Spleen (tissue), 7 donors: ENCODE measurements around the gene GTF2A1.

ENCODE experiments used
- CTCF ChIP-seq, 11 experiments: fragments of 200-600 bp in 7 of 11; fragments of 450-650 bp in 4 of 11; sonication (generic) in 4 of 11; IDR thresholded peaks in 8 of 11; conservative IDR thresholded peaks in 3 of 11; 1 replicate in 7 of 11; 2 replicates in 4 of 11; pipeline versions ENCODE4 v1.4.0 to v1.8.0; 2016 to 2021; ENCODE audit warnings: antibody characterized with exemption in 11 of 11, inconsistent platforms in 4 of 11, mild to moderate bottlenecking in 1 of 11
- POLR2A ChIP-seq, 3 donors: fragments of 450-650 bp; IDR thresholded peaks; one replicate each; pipeline ENCODE4 v1.5.1; 2017; ENCODE audit warnings: antibody characterized with exemption in 3 of 3, mild to moderate bottlenecking in 1 of 3
- donor health status: DM: no; HTN: no; CAD: no; lungs with moderate emphysema.
- donor health status: DM: no; HTN: no; CAD: no.
- donor health status: DM: no; HTN: no; CAD: no.

- TF ChIP-seq POLR2A (IDR thresholded peaks at IDR 0.05) (no peak), CTCF (IDR thresholded peaks at IDR 0.05 in 8 of 11, conservative IDR thresholded peaks at IDR 0.05 in 3 of 11) (no peak)
Measured at GRCh38 chr14:81256289-81256960, 35.7 kb upstream of the GTF2A1 start.
